ENCODE results near the gene NEDD4L. TPM values are rescaled to one million over a fixed set of nuclear protein-coding genes. Genes with fewer than 3 reads are reported as not detected.

The NEDD4L gene
- total RNA-seq, 2 experiments from 2014 or later: 3.2 to 3.3 TPM

- DNase-seq (ENCODE audit: low spot score): no peak
- no peak overlapping the region for H3K27ac ChIP-seq (ENCODE audit: low read depth, low read length, poor library complexity, severe bottlenecking)
- TF ChIP-seq CTCF (conservative IDR thresholded peaks at IDR 0.05; ENCODE audit: low read length) (no peak), EZH2phosphoT487 (IDR thresholded peaks at IDR 0.05; ENCODE audit: borderline replicate concordance, low read depth, low read length) (no peak)
- H3K4me1 ChIP-seq (ENCODE audit: insufficient read depth, low read length, poor library complexity, severe bottlenecking): no peaks in the 10 kb centered on the region
- no peaks in the 10 kb centered on the region for H3K9me2 ChIP-seq (ENCODE audit: insufficient read depth, low read length)
- H3K9me3 ChIP-seq (ENCODE audit: low read length): no peaks in the 10 kb centered on the region
- intact Hi-C loops (cut with micrococcal nuclease; ENCODE audit: unreplicated experiment): no loop called here
- no peak overlapping the region for H3K4me2 ChIP-seq (ENCODE audit: low read length)
- no peak overlapping the region for H3K4me3 ChIP-seq (ENCODE audit: low read depth, low read length, poor library complexity, severe bottlenecking)
- H2AFZ ChIP-seq (ENCODE audit: low read length): no peak overlapping the region
- no peaks in the 10 kb centered on the region for H3K79me2 ChIP-seq (ENCODE audit: insufficient read depth, low read depth, low read length)
- no TSS peak for BruUV-seq (replicated peaks)
- CTCF ChIA-PET (ENCODE audit: unreplicated experiment): no interaction called here
- H4K20me1 ChIP-seq (ENCODE audit: insufficient read depth, low read length): no peaks in the 10 kb centered on the region
- no peaks in the 10 kb centered on the region for H3K36me3 ChIP-seq (ENCODE audit: insufficient read depth, low read length)
- POLR2A ChIA-PET: no interaction called here
These were observed 347.9 kb downstream of the NEDD4L start for GRCh38 chr18:58391932-58392323.

- H3K9me2 ChIP-seq (ENCODE audit: insufficient read depth, low read length): no peaks in the 10 kb centered on the region
- POLR2A ChIA-PET: no interaction called here
- no peaks in the 10 kb centered on the region for H3K9me3 ChIP-seq (ENCODE audit: low read length)
- H3K79me2 ChIP-seq (ENCODE audit: insufficient read depth, low read depth, low read length): no peaks in the 10 kb centered on the region
- no peak overlapping the region for H2AFZ ChIP-seq (ENCODE audit: low read length)
- no peak overlapping the region for H3K4me3 ChIP-seq (ENCODE audit: low read depth, low read length, poor library complexity, severe bottlenecking)
- CTCF ChIA-PET (ENCODE audit: unreplicated experiment): no interaction called here
- intact Hi-C loops (cut with micrococcal nuclease; ENCODE audit: unreplicated experiment): no loop called here
- no peaks in the 10 kb centered on the region for H3K4me1 ChIP-seq (ENCODE audit: insufficient read depth, low read length, poor library complexity, severe bottlenecking)
- H3K36me3 ChIP-seq (ENCODE audit: insufficient read depth, low read length): no peaks in the 10 kb centered on the region
- H3K27ac ChIP-seq (ENCODE audit: low read depth, low read length, poor library complexity, severe bottlenecking): no peak overlapping the region
- no peak for DNase-seq (ENCODE audit: low spot score)
- H4K20me1 ChIP-seq (ENCODE audit: insufficient read depth, low read length): no peaks in the 10 kb centered on the region
- H3K4me2 ChIP-seq (ENCODE audit: low read length): no peak overlapping the region
- TF ChIP-seq CTCF (conservative IDR thresholded peaks at IDR 0.05; ENCODE audit: low read length): no peak
- TF ChIP-seq EZH2phosphoT487 (IDR thresholded peaks at IDR 0.05; ENCODE audit: borderline replicate concordance, low read depth, low read length): no peak
- no TSS peak for BruUV-seq (replicated peaks)
These were observed 348.4 kb downstream of the NEDD4L start for GRCh38 chr18:58392324-58393000.

GRCh38 chr18:58393295-58393694 is 349.3 kb downstream of the NEDD4L start:
- TF ChIP-seq CTCF (conservative IDR thresholded peaks at IDR 0.05; ENCODE audit: low read length): no peak
- no peak for TF ChIP-seq EZH2phosphoT487 (IDR thresholded peaks at IDR 0.05; ENCODE audit: borderline replicate concordance, low read depth, low read length)

More at GRCh38 chr18:58393295-58393694, 349.3 kb downstream of the NEDD4L start:
- intact Hi-C loops (cut with micrococcal nuclease; ENCODE audit: unreplicated experiment): no loop called here
- Histone ChIP-seq H3K27ac (ENCODE audit: low read depth, low read length, poor library complexity, severe bottlenecking) (no peak overlapping the region), H3K79me2 (ENCODE audit: insufficient read depth, low read depth, low read length) (no peaks in the 10 kb centered on the region), H4K20me1 (ENCODE audit: insufficient read depth, low read length) (no peaks in the 10 kb centered on the region), H3K4me2 (ENCODE audit: low read length) (no peak overlapping the region), H3K9me3 (ENCODE audit: low read length) (no peaks in the 10 kb centered on the region), H3K4me1 (ENCODE audit: insufficient read depth, low read length, poor library complexity, severe bottlenecking) (no peaks in the 10 kb centered on the region), H3K9me2 (ENCODE audit: insufficient read depth, low read length) (no peaks in the 10 kb centered on the region), H2AFZ (ENCODE audit: low read length) (no peak overlapping the region), H3K4me3 (ENCODE audit: low read depth, low read length, poor library complexity, severe bottlenecking) (no peak overlapping the region), H3K36me3 (ENCODE audit: insufficient read depth, low read length) (no peaks in the 10 kb centered on the region)
- CTCF ChIA-PET (ENCODE audit: unreplicated experiment): no interaction called here
- no TSS peak for BruUV-seq (replicated peaks)
- no peak for DNase-seq (ENCODE audit: low spot score)
- POLR2A ChIA-PET: no interaction called here

All from OCI-LY7 (cell line).